Measurements from ENCODE around the gene PCLAF. TPM values are rescaled to one million over a fixed set of nuclear protein-coding genes. Genes with fewer than 3 reads are reported as not detected.

Gene PCLAF, protein sequence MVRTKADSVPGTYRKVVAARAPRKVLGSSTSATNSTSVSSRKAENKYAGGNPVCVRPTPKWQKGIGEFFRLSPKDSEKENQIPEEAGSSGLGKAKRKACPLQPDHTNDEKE
- total RNA-seq, result 84.3 and 88.4 TPM in 2 replicates
- long read RNA-seq, transcript PCLAF-202 (3 exons, 911 nt), result minor isoform, 14 of 152 reads
- long read RNA-seq, transcript PCLAF-201 (4 exons, 2,194 nt), result major isoform, 135 of 152 reads
- long read RNA-seq, partial matches to known transcripts, result 0 of 152 reads
- long read RNA-seq, other reads (novel, unspliced or antisense), result 2 of 152 reads

DNA sequence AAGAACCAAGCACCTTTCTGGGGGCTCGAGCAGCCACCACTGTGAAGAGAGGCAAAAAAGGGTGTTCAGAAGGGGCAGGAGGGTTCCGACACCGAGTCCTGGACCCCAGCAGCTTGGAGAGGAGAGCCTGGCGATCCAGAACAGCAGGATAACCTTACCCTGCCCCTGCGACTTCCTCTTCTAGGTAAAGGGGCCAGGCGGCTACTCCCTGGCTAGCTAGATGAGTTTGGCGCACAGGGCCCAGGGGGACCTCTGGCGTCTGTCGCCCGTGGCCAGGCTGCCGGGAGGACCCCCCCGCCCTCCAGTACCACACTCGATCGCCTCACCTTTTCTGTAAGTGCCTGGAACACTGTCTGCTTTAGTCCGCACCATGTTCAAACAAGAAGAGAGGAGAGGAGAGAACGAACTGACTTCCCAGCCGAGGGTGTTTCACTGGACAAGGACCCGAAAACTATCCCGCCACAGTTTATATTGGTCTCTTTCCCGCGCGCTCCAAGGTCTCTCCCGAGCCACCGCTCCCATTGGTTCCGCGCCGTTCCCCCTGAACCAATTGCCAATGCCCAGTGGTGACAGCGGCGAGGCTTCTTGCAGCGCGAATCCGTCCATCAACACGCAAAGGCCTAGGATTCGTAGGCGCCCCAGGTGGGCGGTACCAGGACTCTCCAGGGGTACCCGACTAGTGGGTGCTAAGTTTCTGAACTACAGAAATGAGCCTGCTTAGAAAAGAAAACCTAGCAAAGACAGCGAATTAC is at the start of gene PCLAF:
Gene PCLAF, minus strand, starts transcription at position 442 of the 752 bp plus-strand sequence. Its CDS starts 70 bp downstream, at position 372.
- Mint-ChIP-seq H3K36me3 (ENCODE audit: low read depth) (no peaks in the 10 kb centered on the region), H3K4me3 (peak within 1 kb of the TSS; percentile 92), H3K9me3 (no peaks in the 10 kb centered on the region), H3K4me1 (peaks cover 29% of the 10 kb centered on the region), H3K27ac (ENCODE audit: unreplicated experiment) (peak within 1 kb of the TSS; percentile 94), H3K27me3 (ENCODE audit: low read depth) (no peaks in the 10 kb centered on the region)
- DNase-seq (ENCODE audit: low read depth, low spot score), result peak; percentile 90
- TF ChIP-seq, protein P1, sequence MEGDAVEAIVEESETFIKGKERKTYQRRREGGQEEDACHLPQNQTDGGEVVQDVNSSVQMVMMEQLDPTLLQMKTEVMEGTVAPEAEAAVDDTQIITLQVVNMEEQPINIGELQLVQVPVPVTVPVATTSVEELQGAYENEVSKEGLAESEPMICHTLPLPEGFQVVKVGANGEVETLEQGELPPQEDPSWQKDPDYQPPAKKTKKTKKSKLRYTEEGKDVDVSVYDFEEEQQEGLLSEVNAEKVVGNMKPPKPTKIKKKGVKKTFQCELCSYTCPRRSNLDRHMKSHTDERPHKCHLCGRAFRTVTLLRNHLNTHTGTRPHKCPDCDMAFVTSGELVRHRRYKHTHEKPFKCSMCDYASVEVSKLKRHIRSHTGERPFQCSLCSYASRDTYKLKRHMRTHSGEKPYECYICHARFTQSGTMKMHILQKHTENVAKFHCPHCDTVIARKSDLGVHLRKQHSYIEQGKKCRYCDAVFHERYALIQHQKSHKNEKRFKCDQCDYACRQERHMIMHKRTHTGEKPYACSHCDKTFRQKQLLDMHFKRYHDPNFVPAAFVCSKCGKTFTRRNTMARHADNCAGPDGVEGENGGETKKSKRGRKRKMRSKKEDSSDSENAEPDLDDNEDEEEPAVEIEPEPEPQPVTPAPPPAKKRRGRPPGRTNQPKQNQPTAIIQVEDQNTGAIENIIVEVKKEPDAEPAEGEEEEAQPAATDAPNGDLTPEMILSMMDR (conservative IDR thresholded peaks at IDR 0.05), result no peak

DNA sequence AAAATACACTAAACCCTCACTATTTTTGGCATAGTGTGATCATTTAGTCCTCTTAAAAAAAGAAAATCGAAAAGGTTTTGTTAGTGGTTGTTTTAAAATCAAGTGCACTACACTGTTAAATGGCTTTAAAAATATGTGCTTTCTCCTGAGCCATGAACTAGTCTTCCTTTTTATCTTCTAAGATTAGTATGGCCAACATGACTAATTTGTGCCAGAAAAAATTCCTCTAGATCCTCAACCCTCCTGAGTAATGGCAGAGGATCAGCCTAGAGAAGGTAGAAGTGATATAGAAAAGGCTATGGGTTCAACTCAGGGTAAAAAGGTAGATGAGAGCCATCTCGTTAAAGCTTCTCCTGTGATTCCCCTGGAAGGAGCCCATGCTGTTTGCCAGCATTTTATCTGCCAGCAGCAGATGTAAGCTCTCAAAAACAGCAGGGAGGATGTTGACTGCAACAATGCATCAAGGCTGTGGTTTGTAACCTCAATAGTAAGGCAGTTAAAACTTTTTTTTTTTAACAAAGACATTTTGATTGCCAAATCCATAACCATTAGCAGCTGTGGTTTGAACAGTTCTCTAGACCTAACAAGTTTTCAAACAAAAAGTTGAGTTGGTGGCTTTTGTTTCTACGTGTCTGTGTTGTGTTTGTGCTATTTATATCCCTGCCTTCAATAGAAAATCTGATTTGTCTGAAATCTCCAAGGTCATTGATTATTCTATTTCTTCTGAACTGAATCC is 48.9 kb upstream of the PCLAF start:
- H3K9me3 Mint-ChIP-seq, result no peaks in the 10 kb centered on the region
- no peak overlapping the region for H3K4me3 Mint-ChIP-seq
- peaks cover 4% of the 10 kb centered on the region for H3K36me3 Mint-ChIP-seq (ENCODE audit: low read depth)
- H3K27me3 Mint-ChIP-seq (ENCODE audit: low read depth), result no peaks in the 10 kb centered on the region
- TF ChIP-seq, protein P1 (conservative IDR thresholded peaks at IDR 0.05), result no peak
- no peak for DNase-seq (ENCODE audit: low read depth, low spot score)
- H3K27ac Mint-ChIP-seq (ENCODE audit: unreplicated experiment), result peak overlapping the region; percentile 16
- peaks cover 12% of the 10 kb centered on the region for H3K4me1 Mint-ChIP-seq

DNA sequence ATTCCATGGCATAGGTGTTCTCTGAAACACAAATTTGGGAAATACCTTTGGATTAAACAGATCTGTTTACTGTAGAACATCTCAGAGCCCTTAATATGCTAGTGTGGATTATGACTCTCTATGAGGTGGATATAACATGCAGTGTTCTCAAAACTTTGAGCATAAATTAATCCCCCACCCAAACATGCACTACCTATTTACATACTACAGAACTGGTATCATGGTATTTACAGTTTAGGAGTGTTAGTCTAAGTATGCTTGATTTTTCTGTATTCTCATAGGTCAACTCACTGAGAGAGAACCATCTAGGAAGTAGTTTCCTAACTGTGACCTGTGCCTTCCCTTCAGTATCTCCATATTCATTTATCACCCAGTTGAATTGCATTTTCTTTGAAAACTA is 48.2 kb upstream of the PCLAF start:
- Mint-ChIP-seq H3K9me3 (no peaks in the 10 kb centered on the region), H3K36me3 (ENCODE audit: low read depth) (peaks cover 3% of the 10 kb centered on the region)

DNA sequence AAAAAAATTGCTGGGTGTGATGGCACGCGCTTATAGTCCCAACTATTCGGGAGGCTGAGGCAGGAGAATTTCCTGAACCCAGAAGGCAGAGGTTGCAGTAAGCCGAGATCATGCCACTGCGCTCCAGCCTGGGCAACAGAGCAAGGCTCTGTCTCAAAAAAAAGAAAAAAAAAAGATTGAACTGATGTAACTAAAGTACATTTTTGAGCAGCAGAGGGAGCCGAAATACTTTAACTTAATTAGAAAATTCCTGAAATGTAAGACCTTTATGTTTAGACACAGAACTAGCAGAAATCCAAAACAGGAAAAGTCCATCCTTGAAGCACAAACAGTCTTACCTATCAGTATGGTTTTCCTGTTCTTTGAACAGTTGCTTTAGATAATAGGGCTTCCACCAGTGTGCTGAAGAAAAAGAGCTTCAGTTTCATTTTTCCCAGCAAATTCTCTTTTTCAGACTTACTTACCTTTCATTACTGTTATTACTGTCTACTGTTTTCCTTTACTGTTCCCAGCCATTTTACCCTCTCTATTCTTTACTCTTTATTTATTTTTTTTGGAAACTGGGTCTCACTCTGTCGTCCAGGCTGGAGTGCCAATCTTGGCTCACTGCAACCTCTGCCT is 45.7 kb upstream of the PCLAF start:
- Mint-ChIP-seq H3K36me3 (ENCODE audit: low read depth) (no peaks in the 10 kb centered on the region), H3K27me3 (ENCODE audit: low read depth) (no peaks in the 10 kb centered on the region), H3K9me3 (no peaks in the 10 kb centered on the region), H3K4me1 (peaks cover 12% of the 10 kb centered on the region), H3K27ac (ENCODE audit: unreplicated experiment) (no peak overlapping the region), H3K4me3 (no peak overlapping the region)
- DNase-seq (ENCODE audit: low read depth, low spot score), result no peak
- TF ChIP-seq, protein P1 (conservative IDR thresholded peaks at IDR 0.05), result peak; percentile 60

More for the DNA sequence above, 48.2 kb upstream of the PCLAF start:
- Mint-ChIP-seq H3K27me3 (ENCODE audit: low read depth) (no peaks in the 10 kb centered on the region), H3K4me3 (no peak overlapping the region), H3K27ac (ENCODE audit: unreplicated experiment) (no peak overlapping the region), H3K4me1 (peaks cover 12% of the 10 kb centered on the region)
- TF ChIP-seq, protein P1 (conservative IDR thresholded peaks at IDR 0.05), result no peak
- no peak for DNase-seq (ENCODE audit: low read depth, low spot score)

DNA sequence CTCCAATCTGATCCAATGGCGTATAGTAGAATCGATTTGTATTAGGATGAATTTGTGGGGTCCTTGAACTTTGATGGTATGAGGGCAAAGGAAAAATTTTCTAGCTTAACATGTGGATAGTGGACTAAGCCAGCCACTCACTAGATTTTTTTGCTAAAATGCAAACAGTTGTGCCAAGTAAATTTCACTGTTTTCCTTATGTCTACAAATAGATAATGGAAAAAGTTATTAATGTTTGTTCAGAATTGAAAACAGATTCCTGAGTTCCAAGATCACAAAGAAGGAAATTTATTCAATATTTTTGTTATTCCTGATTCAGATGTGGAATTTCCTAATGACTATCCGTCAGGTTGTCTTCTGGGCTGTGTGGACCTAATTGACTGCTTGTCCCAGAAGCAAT is 44.0 kb upstream of the PCLAF start:
- Mint-ChIP-seq H3K4me3 (no peak overlapping the region), H3K27me3 (ENCODE audit: low read depth) (no peaks in the 10 kb centered on the region), H3K36me3 (ENCODE audit: low read depth) (no peaks in the 10 kb centered on the region), H3K4me1 (peaks cover 5% of the 10 kb centered on the region), H3K27ac (ENCODE audit: unreplicated experiment) (no peak overlapping the region), H3K9me3 (no peaks in the 10 kb centered on the region)
- DNase-seq (ENCODE audit: low read depth, low spot score), result no peak
- TF ChIP-seq, protein P1 (conservative IDR thresholded peaks at IDR 0.05), result no peak

Measured in neural crest cell (in vitro differentiated cells).